NCI-H345 treated with DMSO at 0.1 percent for 48 hours (cell line): ENCODE results near the gene TMEM238.
"Not testable (repeated sequence)": the region's sequence is repeated elsewhere in the genome, so short reads cannot be mapped to it uniquely, and the experiment has no call there.

Experiments used
- DNase-seq: peaks from one replicate; lab custom pipeline; 2025; ENCODE audit not compliant: unreplicated experiment; lab: John Stamatoyannopoulos, UW

TMEM238 gene

GRCh38 chr19:55384131-55384919 lies at the start of gene TMEM238:
Gene TMEM238 (minus strand): TSS chr19:55384292. CDS start chr19:55384259, 33 bp downstream.
- DNase-seq: no peak

- DNase-seq: no peak
Measured at GRCh38 chr19:55433292-55433691, 49.2 kb upstream of the TMEM238 start.

GRCh38 chr19:55432241-55432959 lies 48.3 kb upstream of the TMEM238 start:
- no peak for DNase-seq

- DNase-seq: no peak
Measured at GRCh38 chr19:55431183-55431582, 47.1 kb upstream of the TMEM238 start.

GRCh38 chr19:55426042-55426441 lies 42.0 kb upstream of the TMEM238 start:
- DNase-seq: no peak

- no peak for DNase-seq
Measured at GRCh38 chr19:55424518-55424917, 40.4 kb upstream of the TMEM238 start.

GRCh38 chr19:55423225-55424005 lies 39.3 kb upstream of the TMEM238 start:
- DNase-seq: no peak

GRCh38 chr19:55421281-55421680 lies 37.2 kb upstream of the TMEM238 start:
- DNase-seq: not testable (repeated sequence)

GRCh38 chr19:55419624-55420236 lies 35.6 kb upstream of the TMEM238 start:
- no peak for DNase-seq

- no peak for DNase-seq
Measured at GRCh38 chr19:55419103-55419502, 35.0 kb upstream of the TMEM238 start.

- DNase-seq: no peak
Measured at GRCh38 chr19:55418185-55418584, 34.1 kb upstream of the TMEM238 start.

GRCh38 chr19:55410168-55410567 lies 26.1 kb upstream of the TMEM238 start:
- no peak for DNase-seq

GRCh38 chr19:55409179-55409578 lies 25.1 kb upstream of the TMEM238 start:
- not testable (repeated sequence) for DNase-seq

- no peak for DNase-seq
Measured at GRCh38 chr19:55408533-55408872, 24.4 kb upstream of the TMEM238 start.

GRCh38 chr19:55407800-55408532 lies 23.9 kb upstream of the TMEM238 start:
- peak; percentile 82 for DNase-seq

GRCh38 chr19:55407550-55407799 lies 23.4 kb upstream of the TMEM238 start, which contains the start of gene UBE2S:
Gene UBE2S (minus strand): TSS chr19:55407788. CDS start chr19:55407589, 199 bp downstream.
- not testable (repeated sequence) for DNase-seq

GRCh38 chr19:55406826-55407549 lies 22.9 kb upstream of the TMEM238 start:
- no peak for DNase-seq

- no peak for DNase-seq
Measured at GRCh38 chr19:55406091-55406825, 22.2 kb upstream of the TMEM238 start.

- no peak for DNase-seq
Measured at GRCh38 chr19:55405638-55406037, 21.5 kb upstream of the TMEM238 start.
